ENCODE data around the gene MKNK1.

GRCh38 chr1:46592823-46593222 is 11.2 kb downstream of the MKNK1 start:
- TF ChIP-seq CTCF (IDR thresholded peaks at IDR 0.05; ENCODE audit: insufficient read depth, low read length, poor library complexity, severe bottlenecking) = no peak
- no peak for TF ChIP-seq EZH2phosphoT487 (conservative IDR thresholded peaks at IDR 0.05; ENCODE audit: low read length)
